ENCODE data around the gene ITGA3.

GRCh38 chr17:50076591-50077235 is 20.8 kb downstream of the ITGA3 start:
- TF ChIP-seq EGR1 (IDR thresholded peaks at IDR 0.05), result no peak
- TF ChIP-seq TAF1 (IDR thresholded peaks at IDR 0.05; ENCODE audit: low read depth), result no peak
- no peak for TF ChIP-seq REST (IDR thresholded peaks at IDR 0.05; ENCODE audit: low read depth)
- no peak for TF ChIP-seq TEAD4 (IDR thresholded peaks at IDR 0.05)
